MM.1S (cell line): ENCODE data around the gene ERAS.
"Not testable (repeated sequence)": the region's sequence is repeated elsewhere in the genome, so short reads cannot be mapped to it uniquely, and the experiment has no call there.

ENCODE experiments used
- EZH2 ChIP-seq: fragments of 300-600 bp; sonication (generic); optimal IDR thresholded peaks from 2 replicates; pipeline ENCODE3; 2017; ENCODE audit warnings: low read depth, mild to moderate bottlenecking, antibody characterized with exemption, low read length, mixed read lengths
- EZH2phosphoT487 ChIP-seq: fragments of 300-600 bp; sonication (generic); IDR thresholded peaks from 2 replicates; pipeline ENCODE4 v1.6.1; 2018; ENCODE audit warnings: antibody characterized with exemption, low read length
- TF ChIP-seq, protein P1 (sequence below): fragments of 300-600 bp; sonication (generic); IDR thresholded peaks from 2 replicates; pipeline ENCODE4 v1.5.1; 2016; ENCODE audit warnings: antibody characterized with exemption, low read length, mixed read lengths

DNA sequence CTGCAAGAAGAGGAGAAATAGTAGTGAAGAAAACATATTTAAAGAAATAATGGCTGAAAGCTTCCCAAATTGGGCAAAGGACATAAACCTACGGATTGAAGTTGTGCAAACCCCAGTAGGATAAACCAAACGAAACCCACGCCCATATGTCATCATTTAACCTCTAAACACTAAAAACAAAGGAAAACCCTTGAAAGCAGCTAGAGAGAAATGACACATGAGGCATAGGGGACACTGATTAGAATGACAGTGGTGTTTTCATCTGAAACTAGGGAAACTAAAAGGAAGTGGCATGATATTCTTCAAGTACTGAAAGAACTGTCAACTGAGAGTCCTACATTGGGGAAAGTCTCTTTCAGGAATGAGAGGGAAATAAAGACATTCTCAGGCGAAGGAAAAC is 50.6 kb downstream of the ERAS start:
- TF ChIP-seq, protein P1, sequence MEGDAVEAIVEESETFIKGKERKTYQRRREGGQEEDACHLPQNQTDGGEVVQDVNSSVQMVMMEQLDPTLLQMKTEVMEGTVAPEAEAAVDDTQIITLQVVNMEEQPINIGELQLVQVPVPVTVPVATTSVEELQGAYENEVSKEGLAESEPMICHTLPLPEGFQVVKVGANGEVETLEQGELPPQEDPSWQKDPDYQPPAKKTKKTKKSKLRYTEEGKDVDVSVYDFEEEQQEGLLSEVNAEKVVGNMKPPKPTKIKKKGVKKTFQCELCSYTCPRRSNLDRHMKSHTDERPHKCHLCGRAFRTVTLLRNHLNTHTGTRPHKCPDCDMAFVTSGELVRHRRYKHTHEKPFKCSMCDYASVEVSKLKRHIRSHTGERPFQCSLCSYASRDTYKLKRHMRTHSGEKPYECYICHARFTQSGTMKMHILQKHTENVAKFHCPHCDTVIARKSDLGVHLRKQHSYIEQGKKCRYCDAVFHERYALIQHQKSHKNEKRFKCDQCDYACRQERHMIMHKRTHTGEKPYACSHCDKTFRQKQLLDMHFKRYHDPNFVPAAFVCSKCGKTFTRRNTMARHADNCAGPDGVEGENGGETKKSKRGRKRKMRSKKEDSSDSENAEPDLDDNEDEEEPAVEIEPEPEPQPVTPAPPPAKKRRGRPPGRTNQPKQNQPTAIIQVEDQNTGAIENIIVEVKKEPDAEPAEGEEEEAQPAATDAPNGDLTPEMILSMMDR: not testable (repeated sequence)
- TF ChIP-seq EZH2phosphoT487, EZH2: not testable (repeated sequence)
